GM18909 (cell line): ENCODE measurements around the gene CPED1.
"Not testable (repeated sequence)": the region's sequence is repeated elsewhere in the genome, so short reads cannot be mapped to it uniquely, and the experiment has no call there.

ENCODE experiments used
- ATAC-seq: cut with Tn5 transposase; IDR thresholded peaks from one replicate; pipeline ENCODE4 v1.9.1; 2021; ENCODE audit warnings: mild to moderate bottlenecking; ENCODE audit not compliant: unreplicated experiment, poor library complexity

The CPED1 gene

DNA sequence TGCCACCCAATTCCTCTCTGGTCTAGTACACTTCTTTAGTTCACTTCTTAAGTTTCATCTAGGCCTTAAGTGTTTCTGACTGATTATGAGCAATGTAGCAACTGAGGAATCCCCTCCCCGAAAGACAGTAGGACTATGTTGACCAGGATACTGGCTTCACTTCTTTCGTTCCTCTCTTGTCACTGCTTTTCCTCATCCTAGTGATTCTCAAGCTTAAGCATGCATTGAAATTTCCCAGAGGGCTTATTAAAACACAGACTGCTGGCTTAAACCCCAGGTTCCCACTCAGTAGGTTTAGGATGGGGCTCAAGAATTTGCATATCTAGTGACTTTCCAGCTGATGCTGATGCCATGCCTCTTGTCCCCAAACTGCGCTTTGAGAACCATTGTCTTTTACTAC, 175.7 kb downstream of the CPED1 start:
- ATAC-seq = no peak

DNA sequence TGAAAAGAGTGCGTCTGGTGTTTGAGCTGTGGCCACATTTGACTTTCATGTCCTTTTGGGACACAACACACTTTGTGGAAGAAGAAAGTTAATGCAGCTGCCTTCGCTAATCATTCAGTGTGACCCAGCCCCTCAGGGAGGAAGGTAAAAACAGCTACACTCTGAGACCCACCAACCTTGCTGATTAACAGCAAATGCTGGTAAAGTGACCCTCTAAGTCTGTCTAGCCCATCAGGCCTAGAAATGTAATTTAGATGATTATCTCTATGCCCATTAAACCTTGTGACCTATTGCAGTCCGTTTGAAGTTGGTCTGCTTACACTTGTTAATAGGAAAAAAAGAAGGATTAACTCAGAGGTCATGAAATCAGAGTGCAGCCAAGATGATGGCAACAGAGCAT, 178.4 kb downstream of the CPED1 start:
- no peak for ATAC-seq

DNA sequence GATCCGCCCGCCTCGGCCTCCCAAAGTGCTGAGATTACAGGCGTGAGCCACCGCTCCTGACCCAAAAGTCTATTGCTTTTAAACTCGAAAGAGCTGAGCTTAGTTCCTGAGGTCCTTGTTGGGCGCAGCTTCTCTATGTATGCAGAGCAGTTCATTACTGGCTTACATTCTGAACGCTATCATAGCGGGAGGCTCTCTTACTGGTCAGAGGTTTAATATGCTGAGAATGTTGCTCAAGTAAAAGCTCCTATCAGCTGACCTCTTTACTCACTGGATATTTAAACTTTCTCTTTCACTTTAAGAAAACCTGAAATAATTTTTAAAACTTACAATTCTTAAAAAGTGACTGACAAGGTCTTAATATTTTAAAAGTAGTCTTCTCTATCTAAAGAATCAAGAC, 179.5 kb downstream of the CPED1 start:
- ATAC-seq = no peak

DNA sequence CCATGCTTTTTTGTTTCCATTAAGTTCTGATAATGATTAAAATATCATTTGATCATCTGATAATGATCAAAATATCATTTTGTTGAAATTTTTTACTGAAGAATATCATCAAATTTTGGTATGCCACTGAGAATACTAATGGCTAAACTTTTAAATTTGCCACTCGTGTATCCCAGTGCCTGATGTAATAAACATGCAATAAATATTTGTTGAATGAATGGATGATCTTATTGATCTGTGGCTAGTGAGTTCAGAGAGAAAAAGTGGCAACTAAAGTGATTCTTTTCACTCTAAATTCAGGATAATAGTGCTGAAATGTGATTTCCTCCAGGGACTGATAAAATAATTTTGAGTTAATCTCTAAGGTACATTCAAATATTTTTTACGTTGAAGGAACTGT, 181.0 kb downstream of the CPED1 start:
- ATAC-seq = no peak

DNA sequence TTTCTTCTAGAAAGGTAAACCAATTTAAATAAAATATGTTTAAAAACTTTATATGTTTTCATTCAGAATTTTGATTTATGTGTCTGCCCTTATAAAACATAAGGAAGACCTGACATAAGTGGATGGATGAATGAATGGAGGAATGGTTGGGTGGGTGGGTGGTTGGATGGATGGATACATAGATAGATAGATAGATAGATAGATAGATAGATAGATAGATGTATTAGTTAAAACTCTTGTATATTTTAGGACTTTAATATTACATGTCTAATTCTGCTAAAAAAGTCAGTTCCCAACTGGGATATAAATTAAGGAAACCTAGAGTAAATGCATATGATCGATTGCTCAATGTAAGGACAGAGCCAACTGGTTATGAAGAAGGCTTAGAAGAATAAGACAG, 184.0 kb downstream of the CPED1 start:
- ATAC-seq = no peak

- ATAC-seq = no peak
These were observed 187.3 kb downstream of the CPED1 start for GRCh38 chr7:121175826-121176225.

GRCh38 chr7:121178452-121178851, 189.9 kb downstream of the CPED1 start:
- no peak for ATAC-seq

DNA sequence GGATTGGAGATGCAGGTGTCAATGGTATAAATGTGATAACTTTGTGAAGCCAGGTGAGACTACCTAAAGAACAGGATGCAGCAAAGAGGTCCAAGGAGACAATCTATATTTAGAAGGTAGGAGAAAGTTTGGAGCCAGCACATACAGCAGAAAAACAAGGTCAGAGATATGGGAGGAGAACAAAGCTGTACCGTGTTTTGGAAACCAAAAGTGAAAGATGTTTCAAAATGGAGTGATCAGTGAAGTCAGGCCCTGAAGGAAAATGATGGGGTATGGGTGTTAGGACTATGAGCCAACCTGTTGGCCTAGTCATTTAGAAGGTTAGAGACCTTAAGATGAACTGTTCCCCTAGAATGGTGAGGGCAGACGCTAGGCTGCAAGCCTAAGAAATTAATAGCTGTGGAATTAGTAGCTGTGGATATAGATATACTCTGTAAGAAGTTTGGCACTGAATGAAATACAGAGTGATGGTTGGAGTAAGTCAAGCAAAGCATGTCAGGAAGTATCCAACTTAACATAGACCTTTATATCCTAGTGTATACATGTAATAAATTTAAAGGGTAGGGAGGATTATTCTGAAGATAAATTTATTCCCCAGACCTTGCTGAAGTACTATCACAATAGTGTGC, 190.5 kb downstream of the CPED1 start:
- peak; percentile 41 for ATAC-seq

DNA sequence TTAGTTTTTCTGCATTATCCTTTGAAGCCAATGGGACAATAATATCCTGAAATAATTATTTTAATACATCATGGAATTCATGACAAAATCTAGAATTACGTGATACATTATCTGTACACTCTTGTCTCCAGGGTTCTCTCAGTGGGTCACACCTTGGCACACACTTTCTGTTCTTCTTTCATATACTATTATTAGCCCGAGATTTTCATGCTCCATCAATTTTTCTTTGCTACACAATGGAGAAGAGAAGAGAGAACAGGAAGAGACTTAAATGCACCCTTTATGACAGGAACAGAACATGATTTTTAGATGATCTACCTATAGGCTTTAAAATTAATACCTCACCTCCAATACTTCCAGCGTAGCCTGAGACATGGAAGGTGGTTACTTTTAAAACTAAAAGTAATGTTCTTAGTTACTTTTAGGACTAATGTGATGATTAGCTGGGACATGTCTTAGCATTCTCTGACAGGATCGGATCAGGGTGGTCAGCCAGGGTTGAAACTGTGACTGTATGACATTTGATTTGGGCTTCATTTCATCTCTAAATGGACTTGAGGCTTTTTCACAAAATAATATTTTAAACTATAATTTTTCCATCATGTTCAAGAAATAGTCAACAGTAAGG, 192.0 kb downstream of the CPED1 start:
- peak; percentile 96 for ATAC-seq

- no peak for ATAC-seq
These were observed 192.8 kb downstream of the CPED1 start for GRCh38 chr7:121181357-121181756.

GRCh38 chr7:121182281-121182680, 193.8 kb downstream of the CPED1 start:
- no peak for ATAC-seq

GRCh38 chr7:121182902-121183301, 194.4 kb downstream of the CPED1 start:
- no peak for ATAC-seq

DNA sequence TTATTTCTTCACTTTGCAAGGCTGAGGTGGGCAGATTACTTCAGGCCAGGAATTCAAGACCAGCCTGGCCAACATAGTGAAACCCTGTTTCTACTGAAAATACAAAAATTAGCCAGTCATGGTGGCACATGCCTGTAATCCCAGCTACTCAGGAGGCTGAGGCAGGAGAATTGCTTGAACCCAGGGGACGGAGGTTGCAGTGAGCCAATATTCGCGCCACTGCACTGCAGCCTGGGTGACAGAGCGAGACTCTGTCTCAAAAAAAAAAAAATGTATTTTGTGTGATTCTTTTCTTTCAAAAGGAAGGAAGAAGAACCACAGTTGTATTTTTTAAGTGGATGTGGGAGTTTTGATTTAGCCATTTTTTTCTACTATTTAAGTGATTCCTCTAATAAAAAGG, 195.4 kb downstream of the CPED1 start:
- ATAC-seq = not testable (repeated sequence)

DNA sequence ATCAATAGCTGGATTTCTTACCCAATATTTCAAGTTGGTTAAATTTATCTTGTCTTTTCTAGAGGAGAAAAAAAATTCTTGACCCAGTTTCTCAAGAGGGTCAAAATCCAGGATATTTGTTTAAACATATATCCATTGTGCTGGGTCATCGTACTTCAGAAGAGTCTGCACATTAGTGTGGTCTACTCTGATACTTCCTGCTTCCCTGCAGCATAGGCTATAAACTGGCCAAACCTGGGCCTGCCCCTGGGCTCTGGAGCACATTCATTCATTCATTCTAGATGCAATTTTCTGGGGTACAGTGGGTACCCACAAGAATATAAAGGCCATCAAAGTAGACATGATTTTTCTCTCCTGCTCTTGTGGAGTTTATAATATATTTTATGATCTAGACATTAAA, 198.2 kb downstream of the CPED1 start:
- peak; percentile 46 for ATAC-seq

GRCh38 chr7:121187222-121187621, 198.7 kb downstream of the CPED1 start:
- peak; percentile 80 for ATAC-seq

GRCh38 chr7:121187676-121188075, 199.2 kb downstream of the CPED1 start:
- peak; percentile 7 for ATAC-seq

- ATAC-seq = no peak
These were observed 204.3 kb downstream of the CPED1 start for GRCh38 chr7:121192834-121193233.

DNA sequence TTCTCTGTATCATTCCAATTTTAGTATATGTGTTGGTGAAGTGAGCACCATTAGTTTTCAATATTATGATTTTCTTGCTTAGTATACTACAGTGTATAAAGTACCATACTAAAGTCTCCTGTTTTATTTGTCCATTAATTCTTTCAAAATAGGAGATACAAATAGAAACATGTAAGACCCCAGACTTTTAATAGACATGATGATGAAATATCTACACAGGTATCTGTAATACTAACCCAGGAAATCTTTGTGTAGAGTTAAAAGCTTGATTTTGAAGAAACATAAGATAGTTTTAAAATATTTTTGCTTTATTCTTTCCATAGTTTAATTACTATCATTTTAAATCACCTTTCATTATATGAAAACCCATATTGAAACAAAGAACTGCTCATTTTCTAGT, 206.5 kb downstream of the CPED1 start:
- ATAC-seq = no peak

DNA sequence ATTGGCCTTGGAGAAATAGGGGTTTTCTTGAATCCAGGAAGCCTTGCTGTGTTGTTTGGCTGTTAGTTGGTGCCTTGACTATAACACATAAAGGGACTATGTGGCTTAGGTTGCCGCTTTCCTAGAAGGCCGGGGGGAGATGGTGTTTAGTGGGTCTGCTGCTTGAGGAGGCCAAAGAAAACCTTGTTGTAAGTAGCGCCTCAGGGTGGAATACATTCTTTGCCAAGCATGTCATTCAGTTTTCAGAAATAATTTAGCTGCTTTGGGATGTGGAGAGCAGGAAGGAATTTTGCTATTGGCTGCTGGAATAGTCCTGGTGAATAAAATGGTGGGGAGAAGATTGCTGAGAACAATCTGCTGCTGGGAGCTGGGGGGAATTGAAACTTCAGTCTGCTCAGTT, 207.4 kb downstream of the CPED1 start:
- no peak for ATAC-seq

- ATAC-seq = no peak
These were observed 207.8 kb downstream of the CPED1 start for GRCh38 chr7:121196286-121196685.

- ATAC-seq = no peak
These were observed 208.9 kb downstream of the CPED1 start for GRCh38 chr7:121197455-121197854.

DNA sequence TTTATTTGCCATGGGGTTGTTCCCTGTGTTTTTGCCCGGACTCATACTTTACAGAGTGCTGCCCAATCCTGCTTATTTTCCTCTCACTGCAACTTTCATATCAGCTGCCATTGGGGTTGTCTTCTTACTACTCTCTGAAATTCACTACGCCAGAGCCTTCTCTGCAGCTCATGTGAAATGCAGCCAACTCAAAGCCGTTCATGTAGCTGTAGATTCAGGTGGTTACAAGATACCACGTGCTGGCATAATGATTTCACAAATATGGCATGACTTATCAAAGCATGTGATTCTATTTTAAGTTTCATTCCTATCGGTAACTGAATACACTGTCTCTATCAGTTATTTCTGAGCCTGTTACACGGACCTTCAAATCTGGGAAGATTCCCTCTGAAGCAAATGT, 210.0 kb downstream of the CPED1 start:
- ATAC-seq = no peak
